DMS 273 treated with DMSO at 0.1 percent for 48 hours (cell line): ENCODE results near the gene CFAP46.
"Not testable (repeated sequence)": the region's sequence is repeated elsewhere in the genome, so short reads cannot be mapped to it uniquely, and the experiment has no call there.

ENCODE experiments used
- DNase-seq: peaks from one replicate; lab custom pipeline; 2025; lab: John Stamatoyannopoulos, UW

The CFAP46 gene

DNA sequence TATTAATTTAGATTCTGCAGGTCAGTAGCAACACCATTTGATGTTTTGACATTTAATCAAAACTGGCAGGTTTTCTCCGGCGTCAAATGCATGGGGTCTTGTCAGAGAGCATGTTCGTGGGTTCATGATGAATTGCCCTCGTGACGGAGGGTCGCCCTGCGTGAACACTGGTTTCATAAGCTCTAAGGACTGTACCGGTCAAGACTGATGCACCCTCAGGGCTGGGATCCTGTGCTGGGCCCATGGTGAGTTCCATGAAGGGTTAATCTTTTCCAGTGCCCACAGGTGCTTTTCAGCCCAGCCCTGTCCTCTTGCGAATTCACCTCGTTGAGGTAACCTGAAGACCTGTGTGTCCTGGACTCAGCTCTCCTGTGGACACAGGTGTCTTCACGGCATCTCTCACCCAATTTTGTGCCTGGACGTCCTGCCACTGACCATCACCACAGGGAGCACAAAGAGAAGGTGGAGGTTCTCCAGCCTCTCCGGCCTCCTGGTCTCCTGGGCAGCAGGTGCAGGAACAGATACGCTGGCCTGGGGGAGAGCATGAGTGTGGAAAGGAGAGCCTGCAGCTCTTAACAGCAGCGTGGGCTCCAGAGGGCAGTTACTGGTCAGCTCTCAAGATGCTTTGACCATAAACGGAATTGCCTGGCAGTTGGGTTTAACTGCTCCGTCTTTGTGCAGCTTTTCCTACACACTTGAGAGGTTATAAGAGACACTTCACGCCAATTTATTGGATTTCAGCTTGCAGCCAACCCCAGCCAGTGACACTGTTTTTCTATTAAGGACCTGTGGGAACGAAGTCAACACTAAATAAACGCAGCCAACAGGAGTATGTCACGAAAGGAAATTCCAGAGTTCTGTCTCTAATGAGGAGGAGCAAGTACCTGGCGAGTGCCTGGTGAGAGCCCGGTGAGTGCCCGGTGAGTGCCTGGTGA is 37.4 kb upstream of the CFAP46 start:
- DNase-seq, result no peak

DNA sequence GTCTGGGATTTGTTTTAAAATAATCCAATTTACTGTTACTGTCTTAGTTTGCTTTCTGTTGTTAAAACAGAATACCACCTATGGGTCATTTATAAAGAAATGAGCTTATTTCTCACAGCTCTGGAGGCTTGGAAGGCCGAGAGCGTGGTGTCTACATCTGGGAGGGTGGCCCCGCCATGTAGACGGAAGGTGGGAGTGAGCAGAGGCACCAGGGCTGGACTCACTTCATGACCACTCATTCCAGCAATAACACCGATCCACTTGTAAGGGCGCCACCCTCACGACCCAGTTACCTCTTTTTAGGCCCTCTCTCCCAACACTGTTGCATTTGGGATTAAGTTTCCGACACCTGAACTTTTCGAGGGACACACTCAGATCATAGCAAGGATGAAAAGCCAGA is 36.2 kb upstream of the CFAP46 start:
- no peak for DNase-seq

DNA sequence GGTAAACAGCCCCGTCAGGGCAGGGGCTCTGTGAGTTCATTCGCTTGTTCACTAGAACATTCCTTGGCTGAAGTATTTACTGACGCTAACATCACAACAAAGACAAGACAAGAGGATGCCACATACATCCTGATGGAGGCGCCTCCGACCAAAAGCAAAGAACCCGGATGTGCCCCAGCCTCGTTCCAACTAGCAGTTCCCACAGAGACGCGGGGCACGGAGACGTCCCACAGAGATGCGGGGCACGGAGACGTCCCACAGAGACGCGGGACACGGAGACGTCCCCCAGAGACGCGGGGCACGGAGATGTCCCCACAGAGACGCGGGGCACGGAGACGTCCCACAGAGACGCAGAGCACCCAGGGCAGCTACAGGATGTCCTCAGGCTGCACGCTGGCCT is 35.4 kb upstream of the CFAP46 start:
- DNase-seq, result no peak

DNA sequence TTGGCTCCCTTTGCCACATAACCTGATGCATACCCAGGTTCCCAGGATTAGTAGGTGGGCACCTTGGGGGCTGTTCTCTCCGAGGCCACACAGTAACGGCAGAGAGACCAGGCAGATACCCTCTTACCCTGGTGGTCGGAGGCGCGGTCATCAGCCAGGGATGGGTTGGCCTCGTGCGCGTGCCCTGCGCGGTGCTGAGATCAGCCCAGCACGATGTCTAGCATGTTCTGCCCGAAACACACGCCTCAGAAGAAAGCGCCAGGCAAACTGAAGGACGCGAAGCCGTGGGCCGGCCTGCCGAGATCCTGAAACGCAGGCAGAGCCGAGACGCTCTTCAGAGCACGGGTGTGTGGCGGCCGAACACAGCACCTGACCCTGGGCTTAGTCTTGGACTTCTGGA is 34.7 kb upstream of the CFAP46 start:
- DNase-seq, result no peak

DNA sequence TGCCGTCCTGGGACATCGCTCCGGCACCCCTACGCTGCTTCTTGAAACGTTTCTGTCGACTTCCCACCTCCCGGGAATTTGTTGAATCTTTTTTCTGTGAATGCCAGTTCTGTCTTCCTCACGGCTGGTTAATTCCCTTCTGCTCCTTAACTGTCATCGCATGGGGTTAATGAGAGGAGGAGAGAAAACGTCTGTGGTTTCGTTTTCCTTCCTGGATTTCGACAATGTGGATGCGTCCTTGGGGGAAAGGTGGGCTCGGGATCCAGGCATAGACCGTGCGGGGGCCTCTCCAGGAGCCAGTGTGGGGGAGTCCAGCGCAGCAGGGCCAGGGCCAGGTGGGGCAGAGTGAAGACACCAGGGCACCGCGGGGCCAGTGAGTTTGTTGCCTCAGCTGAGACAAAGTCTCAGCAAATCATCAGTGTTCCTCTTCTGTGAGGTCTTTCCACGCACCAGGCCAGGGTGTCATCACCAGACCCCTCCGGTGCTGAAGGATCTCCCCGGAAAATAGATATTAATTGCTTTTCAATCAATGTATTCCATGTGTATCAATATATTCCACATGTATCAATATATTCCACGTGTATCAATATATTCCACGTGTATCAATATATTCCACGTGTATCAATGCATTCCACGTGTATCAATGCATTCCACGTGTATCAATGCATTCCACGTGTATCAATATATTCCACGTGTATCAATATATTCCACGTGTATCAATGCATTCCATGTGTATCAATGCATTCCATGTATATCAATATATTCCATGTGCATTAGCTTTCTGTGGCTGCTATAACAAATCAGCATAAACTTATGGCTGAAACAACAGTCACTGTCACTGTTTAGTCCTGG is 33.7 kb upstream of the CFAP46 start:
- no peak for DNase-seq

DNA sequence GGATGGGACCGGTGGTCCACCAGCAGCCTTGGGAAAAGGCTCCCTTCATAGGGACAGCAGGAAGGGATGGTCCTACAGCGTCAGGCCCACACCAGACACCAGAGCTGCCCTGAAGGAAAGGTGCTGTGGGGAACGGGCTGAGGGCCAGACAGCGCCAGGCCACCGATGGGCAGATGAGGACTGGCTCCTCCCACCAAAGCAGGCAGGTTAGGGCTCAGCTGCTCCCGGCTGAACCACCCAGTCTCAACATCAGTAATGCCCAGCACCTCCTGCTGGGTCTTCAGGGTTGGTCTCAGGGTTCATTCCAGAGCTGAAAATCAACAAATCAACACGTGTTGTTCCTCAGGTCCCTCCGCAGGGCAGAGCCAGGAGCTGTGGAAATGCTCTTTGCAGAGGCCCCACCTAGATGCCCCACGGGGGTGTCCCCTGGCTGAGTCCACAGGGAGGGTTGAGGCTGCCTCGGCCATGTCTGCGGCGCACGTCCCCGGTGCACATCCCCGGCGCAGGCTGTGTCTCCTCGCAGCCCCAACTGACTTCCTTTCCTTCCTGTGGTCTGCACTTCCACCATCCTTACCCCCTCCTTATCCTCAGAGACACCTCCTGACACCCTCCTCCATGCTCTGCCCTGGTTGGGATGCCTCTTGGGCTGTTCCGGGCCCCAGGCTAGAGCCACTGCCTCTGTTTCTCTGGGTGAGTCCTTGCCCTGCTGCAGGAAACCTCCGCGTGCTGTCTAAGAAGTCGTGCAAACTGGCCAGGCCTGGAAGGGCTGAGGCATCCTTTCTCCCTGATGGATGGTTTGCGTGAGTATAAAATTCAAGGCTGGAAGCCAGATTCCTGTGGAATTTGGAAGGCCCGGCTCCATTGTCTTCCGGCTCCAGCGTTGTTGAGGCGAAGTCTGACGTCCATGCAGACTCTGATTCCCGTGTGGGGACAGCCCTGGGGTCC is 32.8 kb upstream of the CFAP46 start:
- DNase-seq, result no peak

DNA sequence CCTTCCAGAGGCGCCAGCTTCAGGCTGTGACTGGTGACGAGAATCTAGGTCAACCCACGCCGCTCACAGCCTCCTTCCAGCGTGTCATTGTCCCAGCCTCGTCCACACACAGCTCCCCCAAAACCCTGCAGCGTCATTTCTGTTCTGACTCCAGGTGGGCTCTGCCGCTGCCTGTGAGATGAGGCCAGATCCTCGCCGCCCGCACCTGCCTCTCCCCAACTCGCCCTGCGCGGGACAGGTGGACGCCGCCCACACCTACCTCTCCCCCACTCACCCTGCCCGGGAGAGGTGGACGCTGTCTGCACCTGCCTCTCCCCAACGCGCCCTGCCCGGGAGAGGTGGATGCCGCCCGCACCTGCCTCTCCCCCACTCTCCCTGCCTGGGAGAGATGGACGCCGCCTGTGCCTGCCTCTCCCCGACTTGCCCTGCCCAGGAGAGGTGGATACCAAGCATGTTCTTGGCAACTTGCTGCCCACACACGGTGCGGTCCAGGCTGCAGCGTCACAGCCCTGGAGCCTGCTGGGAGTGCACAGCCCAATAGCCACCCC is 32.0 kb upstream of the CFAP46 start:
- no peak for DNase-seq

DNA sequence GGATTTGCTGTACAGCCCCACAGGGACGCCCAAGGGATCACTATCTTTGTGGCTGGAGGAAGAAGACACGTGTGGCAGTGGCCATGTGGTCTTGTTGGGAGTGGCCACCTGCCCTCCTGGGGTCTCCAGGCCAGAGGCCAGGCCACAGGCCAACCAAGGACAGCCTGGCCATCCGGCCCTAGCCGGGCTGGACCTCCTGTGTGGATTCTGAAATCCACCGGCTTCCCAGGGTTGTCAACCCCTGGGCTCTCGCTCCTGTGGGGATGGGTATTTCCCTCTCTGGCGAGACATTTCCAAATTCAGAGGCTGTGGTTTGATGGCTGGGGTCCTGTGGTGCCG is 31.5 kb upstream of the CFAP46 start:
- no peak for DNase-seq

DNA sequence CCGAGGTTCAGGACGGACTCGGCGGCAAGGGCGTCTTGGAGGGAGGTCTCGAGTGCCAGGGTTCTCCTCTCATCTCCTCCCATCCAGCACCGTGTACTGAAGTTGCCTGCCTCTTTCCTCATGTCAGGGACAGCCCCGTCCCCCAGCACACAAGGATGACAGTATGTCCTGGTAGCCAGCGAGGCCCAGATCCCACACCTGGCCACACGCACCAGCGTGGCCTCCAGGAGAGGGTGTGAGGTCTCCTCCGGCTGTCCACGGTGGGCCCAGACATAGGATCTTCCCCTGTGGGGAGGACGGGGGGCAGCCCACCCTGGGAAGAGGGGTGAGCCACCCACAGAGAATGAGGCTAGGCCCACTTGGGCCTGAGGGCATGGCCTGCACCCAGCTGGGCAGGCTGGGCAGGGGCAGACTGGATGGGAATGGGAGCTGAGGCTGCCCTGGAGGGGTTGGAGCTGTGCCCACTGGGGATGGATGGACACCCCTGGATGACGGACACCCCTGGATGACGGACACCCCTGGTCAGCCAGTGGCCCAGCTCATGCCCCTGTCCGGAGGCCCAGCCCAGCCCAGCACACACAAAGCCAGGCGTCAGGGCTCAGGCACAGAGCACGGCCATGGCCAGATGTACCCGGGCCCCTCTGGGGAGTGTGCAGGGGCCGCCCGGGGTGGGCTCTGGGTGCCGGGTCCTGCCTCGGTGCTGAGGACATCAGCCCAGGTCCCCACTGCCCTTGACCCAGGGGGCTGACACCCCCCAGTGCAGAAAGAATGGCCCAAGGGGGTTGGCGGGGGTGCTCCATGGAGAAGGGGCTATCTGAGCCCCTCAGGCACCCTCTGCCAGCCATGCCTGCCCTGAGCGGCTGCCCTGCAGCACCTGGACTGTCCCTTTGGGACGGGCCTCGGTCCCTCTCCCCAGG is 30.9 kb upstream of the CFAP46 start:
- DNase-seq, result no peak

DNA sequence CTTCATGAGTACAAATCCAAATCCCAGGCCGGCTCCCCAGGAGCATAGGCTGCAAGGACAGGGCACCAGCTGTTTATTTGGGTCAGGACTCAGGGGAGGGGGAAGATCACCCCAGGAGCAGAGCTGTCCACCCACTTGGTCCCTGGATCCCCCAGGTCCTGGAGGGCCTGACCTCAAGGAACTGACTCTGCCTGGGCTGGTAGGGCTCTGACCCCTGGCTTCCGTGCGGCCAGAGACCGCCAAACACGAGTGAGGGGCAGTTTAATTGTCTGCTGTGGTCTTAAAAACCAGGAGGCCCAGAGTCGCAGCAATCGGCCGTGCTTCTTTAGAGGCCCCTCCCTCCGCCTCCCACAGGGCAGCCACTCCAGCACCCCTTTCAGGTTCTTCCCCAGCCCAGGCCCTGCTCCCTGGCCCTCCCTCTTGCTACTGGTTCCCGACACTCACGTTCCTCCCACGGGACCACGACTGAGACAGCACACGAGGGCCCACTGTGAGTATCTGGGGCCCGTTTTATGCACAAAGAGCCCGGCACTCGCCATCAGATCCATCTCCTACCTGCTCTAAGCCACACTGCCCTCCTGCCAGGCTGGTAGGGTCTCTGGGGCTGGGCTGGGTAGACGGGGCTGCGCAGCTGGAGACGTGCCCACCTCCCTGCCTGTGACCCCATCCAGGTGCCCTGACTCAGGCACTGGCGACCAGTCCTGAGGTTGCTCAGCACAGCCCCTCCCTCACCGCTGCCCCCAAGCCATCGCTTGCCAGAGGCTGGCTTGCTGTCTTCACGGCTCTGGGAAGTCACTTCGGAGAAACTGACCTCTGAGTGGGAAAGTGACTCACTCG is 30.0 kb upstream of the CFAP46 start:
- DNase-seq, result no peak

DNA sequence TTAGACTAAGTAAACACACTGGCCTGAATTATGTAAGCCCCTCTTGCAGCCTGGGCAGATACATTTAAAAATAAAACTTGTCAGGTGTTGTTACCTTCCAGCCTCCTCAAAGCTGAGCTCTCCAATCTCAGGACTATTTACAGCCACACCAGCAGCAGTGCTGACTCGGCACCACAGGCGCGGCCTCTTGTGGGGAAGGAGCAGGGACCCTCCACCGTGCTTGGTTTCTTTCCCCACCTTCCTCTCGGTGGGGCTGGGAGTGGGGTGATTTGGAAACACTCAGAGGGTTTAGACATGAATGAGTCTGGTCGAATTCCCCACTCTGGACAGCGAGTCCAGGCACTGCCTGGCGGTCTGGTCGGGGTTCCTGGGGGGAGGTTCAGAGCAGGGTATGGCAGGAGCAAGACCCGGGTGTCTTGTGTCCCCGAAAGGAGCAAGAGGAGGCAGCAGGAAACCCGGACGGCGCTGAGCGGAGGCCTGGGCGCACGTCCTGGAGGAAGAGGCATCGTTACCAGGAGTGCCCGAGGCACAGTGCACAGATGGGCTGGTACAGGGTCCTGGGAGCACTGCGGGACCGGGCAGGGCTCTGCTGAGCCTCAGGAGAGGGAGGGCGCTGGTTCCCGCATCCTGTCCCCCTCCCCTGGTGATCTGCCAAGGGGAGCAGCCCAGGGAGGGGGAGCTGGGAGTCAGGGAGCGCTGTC is 29.2 kb upstream of the CFAP46 start:
- no peak for DNase-seq

DNA sequence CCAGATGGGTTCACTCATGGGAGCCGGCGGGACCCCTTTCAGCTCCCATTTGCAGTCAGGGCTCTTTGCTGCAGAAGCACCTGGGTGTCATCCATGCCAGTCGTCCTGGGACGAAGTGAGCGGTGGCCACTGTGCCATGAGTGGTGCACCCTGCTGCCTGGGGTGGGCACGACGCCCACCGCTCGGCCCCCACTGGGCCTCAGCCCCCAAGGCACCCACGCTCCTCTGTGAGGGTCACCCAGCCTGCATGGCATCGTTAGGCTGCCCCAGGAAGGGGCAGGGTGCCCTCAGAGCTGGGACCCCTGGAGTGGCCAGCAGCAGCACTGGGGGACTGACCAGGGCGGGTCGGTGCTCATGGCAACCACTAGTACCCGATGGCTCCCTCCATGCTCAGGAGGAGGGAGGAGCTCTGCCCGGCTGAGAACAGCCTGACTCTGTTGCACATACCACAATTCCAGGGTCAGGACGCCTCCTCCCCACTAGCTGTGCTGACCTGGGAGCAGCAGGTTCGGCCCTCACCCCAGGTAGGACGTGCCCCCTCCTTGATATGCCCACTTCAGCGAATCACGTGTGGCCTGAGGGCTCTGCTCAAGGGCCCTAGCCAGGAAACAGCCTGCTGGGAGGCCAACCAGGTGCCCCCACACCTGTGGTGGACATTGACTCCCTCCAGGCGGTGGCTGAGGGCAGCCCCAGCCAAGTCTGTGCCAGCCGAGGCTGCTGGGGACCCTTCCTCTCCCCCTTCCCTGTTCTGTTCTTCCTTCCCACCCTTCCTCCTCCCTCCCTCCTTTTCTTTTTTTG is 28.5 kb upstream of the CFAP46 start:
- DNase-seq, result no peak

DNA sequence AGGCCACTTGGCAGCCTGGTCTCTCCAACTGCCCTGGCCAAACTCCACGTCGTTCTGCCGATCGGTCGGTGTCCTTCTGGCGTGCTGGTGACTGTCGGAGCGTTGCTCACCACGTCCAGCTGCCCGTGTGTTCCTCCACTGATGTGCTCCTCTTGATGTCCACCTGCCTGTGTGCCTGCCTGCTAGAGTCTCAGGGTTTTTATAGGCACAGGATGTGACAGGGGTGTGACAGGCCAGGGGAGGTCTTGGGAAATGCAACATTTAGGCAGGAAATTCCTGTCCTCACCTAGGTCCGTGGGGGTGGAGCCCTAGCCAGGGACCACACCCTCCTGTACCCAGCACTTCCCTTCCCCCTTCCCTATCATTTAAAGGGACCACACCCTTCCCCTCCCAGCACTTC is 25.2 kb upstream of the CFAP46 start:
- no peak for DNase-seq

DNA sequence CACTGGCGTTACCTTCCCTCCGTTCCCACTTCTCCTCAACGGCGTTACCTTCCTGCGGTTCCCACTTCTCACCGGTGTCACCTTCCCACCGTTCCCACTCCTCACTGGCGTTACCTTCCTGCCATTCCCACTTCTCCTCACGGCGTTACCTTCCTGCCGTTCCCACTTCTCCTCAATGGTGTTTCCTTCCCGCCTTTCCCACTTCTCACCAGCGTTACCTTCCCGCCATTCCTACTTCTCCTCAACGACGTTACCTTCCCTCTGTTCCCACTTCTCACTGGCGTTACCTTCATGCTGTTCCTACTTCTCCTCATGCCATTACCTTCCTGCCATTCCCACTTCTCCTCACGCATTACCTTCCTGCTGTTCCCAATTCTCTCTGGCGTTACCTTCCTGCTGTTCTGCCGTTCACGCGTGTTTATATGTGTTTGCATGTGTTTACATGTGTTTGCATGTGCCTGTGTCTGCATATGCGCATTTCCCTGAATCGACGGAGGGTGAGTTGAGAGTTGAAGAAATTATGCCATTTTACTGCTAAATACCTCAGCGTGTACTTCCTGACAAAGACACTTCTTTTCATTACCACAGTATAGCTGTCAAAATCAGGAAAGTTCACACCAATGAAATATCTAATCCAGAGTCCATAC is 23.2 kb upstream of the CFAP46 start:
- no peak for DNase-seq

DNA sequence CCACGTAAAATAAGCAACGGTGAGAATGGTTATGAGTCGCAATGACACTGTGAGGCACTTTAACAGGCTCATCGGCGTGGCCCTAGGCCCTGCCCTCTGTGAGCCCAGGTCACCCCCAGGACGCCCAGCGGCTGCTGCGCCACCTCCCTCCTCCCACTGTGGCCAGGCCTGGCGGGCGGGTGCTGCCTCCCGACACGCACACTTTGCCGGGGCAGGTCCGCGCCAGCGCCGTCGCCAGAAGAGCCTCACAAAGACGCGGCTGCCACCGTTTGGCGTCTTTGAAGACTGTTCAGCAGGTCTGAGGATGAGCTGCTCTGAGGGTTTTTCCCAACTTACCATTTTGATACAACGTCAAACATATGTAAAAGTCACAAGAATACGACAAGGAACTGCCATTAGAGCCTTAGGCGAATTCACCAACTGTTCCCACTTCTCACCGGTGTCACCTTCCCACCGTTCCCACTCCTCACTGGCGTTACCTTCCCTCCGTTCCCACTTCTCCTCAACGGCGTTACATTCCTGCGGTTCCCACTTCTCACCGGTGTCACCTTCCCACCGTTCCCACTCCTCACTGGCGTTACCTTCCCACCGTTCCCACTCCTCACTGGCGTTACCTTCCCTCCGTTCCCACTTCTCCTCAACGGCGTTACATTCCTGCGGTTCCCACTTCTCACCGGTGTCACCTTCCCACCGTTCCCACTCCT is 22.5 kb upstream of the CFAP46 start:
- not testable (repeated sequence) for DNase-seq

DNA sequence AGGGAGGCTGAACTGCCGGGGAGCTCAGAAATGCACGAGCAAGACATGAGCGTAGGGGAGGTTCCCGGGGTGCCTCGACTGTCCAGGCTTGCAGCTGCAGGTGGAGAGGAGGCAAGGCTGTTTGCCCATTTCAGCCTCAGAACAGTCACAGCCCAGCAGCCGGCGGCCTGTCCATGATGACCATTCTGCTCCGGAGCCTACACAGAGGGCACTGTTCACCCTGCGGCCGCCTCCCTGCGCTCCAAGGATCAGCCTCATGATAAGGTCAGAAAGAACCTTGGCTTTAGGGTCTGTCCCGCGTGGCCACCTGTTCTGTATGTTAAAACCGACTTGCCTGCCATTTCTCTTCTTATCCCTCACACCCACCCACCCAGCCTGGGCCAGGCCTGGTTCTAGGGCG is 21.9 kb upstream of the CFAP46 start:
- no peak for DNase-seq

DNA sequence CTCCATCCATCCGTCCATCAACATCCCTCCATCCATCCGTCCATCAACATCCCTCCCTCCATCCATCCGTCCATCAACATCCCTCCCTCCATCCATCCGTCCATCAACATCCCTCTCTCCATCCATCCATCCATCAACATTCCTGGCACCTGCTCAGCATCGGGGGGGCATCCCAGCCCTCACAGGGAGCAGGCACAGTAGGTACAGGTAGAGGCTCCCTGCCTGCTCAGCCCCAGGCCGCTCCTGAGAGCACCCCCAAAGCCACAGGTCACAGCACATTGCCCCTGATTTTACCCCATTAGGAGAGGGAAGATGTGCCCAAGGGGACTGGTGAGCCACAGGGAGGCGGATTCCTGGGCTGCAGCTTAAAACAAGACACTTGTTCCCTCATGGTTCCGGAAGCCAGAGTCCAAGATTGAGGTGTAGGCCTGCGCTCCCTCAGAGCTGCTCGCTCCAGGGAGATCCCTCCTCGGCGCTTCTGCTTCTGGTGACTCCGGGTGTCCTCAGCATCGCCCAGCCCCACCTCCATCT is 21.1 kb upstream of the CFAP46 start:
- DNase-seq, result no peak
